CD4-positive, alpha-beta T cell (primary cell): ENCODE data around the gene SART1. TPM values are rescaled to one million over a fixed set of nuclear protein-coding genes. Genes with fewer than 3 reads are reported as not detected.
A peak's percentile ranks its signal among the peaks of the same experiment; 100 is the strongest.

Experiments
- ATAC-seq: fragments of 200-7000 bp; cut with Tn5 transposase; one replicate; pipeline ENCODE4 v1.10.0; 2022; ENCODE audit warnings: mild to moderate bottlenecking; ENCODE audit not compliant: poor library complexity
- CTCF ChIA-PET: fragments of 350-600 bp; sonication (Branson Sonifier 250); formaldehyde crosslinking; loops from one replicate; lab custom pipeline; 2021; ENCODE audit warnings: antibody characterized with exemption, inconsistent platforms; lab: Charles Lee
- POLR2A ChIA-PET: fragments of 350-600 bp; sonication (Branson Sonifier 250); formaldehyde crosslinking; loops from one replicate; lab custom pipeline; 2021; ENCODE audit warnings: antibody characterized with exemption, inconsistent platforms; lab: Charles Lee
- DNase-seq, 14 experiments: peaks; one replicate each; pipeline ENCODE4 v3.0.0-alpha.2; 2013 to 2020; ENCODE audit warnings: mixed read lengths in 2 of 14
- H3K27ac ChIP-seq, 2 donors: one replicate each; pipeline versions ENCODE4 v1.5.1 to v1.7.0; 2013; ENCODE audit warnings: low read length in 2 of 2, low read depth in 1 of 2, mild to moderate bottlenecking in 1 of 2
- H3K27me3 ChIP-seq, 2 experiments: 1 replicate in 1 of 2; 2 replicates in 1 of 2; pipeline versions ENCODE4 v1.6.1 to v1.7.0; 2013; ENCODE audit warnings: low read length in 2 of 2, control low read depth in 1 of 2, mild to moderate bottlenecking in 1 of 2, moderate library complexity in 1 of 2; ENCODE audit not compliant: insufficient read depth in 2 of 2, control insufficient read depth in 1 of 2
- H3K36me3 ChIP-seq: one replicate; pipeline ENCODE4 v1.6.1; 2013; ENCODE audit warnings: low read length, control low read depth; ENCODE audit not compliant: insufficient read depth
- H3K4me1 ChIP-seq: one replicate; pipeline ENCODE4 v1.6.1; 2013; ENCODE audit warnings: low read length, control low read depth; ENCODE audit not compliant: insufficient read depth
- H3K4me3 ChIP-seq: one replicate; pipeline ENCODE4 v1.5.1; 2013; ENCODE audit warnings: mild to moderate bottlenecking, low read length, moderate library complexity
- H3K9me3 ChIP-seq, 2 experiments: 1 replicate in 1 of 2; 2 replicates in 1 of 2; pipeline versions ENCODE4 v1.6.1 to v1.7.0; 2013; ENCODE audit warnings: low read length in 2 of 2, mild to moderate bottlenecking in 2 of 2, control low read depth in 1 of 2, moderate library complexity in 1 of 2; ENCODE audit not compliant: control insufficient read depth in 1 of 2, insufficient read depth in 1 of 2
- H3K27ac Mint-ChIP-seq: one replicate; pipeline ENCODE4 v1.8.0; 2020; ENCODE audit warnings: mixed read lengths
- H3K27me3 Mint-ChIP-seq: one replicate; pipeline ENCODE4 v1.8.0; 2021; ENCODE audit warnings: mixed read lengths
- H3K36me3 Mint-ChIP-seq: one replicate; pipeline ENCODE4 v1.8.0; 2021; ENCODE audit warnings: low read depth, mixed read lengths
- H3K4me1 Mint-ChIP-seq: one replicate; pipeline ENCODE4 v1.8.0; 2021; ENCODE audit warnings: low read depth, mixed read lengths
- H3K4me3 Mint-ChIP-seq: one replicate; pipeline ENCODE4 v1.8.0; 2020; ENCODE audit warnings: mild to moderate bottlenecking, mixed read lengths
- H3K9me3 Mint-ChIP-seq: one replicate; pipeline ENCODE4 v1.8.0; 2020; ENCODE audit warnings: mixed read lengths
- intact Hi-C, 2 experiments: fragments of 100-400 bp; cut with DNase I in 1 of 2; cut with micrococcal nuclease in 1 of 2; formaldehyde crosslinking; loops; one replicate each; pipeline versions ENCODE4 v1.15.1 to v1.9.0; 2023 to 2025; cut with DNase I, micrococcal nuclease
- polyA plus RNA-seq, 2 donors: library from polyadenylated mRNA; unstranded; fragments of 120-200 nt; gene quantifications; one replicate each; pipeline ENCODE4 v1.2.1, GENCODE V29; 2013
- total RNA-seq, 174 experiments: library from RNA in 2 of 174; stranded (reverse) in 2 of 174; gene quantifications; one replicate each; pipeline ENCODE4 v1.2.3 and lab custom pipeline; 2021 to 2026
- TF ChIP-seq, protein P1 (sequence below): fragments of 200-600 bp; IDR thresholded peaks from one replicate; pipeline ENCODE4 v1.8.0; 2022; ENCODE audit warnings: antibody characterized with exemption, mild to moderate bottlenecking

Gene SART1
- total RNA-seq (10 to 100 TPM; 78.6 to 80.2 TPM), total RNA-seq (lab: John Stamatoyannopoulos, UW) (74.2 to 182 (median 105) reads per million in 172 experiments)
- 55.6 TPM for polyA plus RNA-seq (2013, experiment 1 of 2)
- 69.8 TPM for polyA plus RNA-seq (2013, experiment 2 of 2)

DNA sequence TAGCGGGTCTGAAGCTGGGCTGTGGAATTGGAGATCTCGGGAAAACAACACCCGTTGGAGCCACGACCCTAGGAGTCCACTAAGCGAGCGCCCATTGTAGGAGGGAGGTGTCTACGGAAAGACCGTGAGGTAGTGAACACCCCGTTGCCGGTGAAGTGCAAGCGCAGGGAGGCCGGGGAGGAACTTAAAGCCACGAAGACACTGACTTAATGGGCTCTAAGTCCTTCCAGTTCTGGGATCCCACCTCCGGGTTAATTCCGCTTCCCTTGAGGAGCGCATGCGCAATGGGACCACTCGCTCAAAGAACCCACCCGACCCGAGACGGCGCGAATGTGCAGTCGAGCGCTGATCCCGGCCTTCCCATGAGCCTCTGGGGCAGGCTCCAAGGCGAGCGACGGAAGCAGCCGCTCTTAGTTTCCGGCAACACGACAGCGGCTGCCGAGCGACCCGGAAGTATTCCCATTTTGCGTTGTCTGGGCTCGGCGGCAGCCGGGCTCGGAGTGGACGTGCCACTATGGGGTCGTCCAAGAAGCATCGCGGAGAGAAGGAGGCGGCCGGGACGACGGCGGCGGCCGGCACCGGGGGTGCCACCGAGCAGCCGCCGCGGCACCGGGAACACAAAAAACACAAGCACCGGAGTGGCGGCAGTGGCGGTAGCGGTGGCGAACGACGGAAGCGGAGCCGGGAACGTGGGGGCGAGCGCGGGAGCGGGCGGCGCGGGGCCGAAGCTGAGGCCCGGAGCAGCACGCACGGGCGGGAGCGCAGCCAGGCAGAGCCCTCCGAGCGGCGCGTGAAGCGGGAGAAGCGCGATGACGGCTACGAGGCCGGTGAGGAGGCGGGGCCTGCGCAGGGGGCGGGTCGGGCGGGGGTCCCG, at the start of gene SART1:
Gene SART1, plus strand, starts transcription at position 468 of the 874 bp plus-strand sequence. Its CDS starts 47 bp downstream, at position 515.
- Mint-ChIP-seq H3K36me3 (peaks cover 51% of the 10 kb centered on the region), H3K27ac (peak within 1 kb of the TSS; percentile 96), H3K27me3 (no peaks in the 10 kb centered on the region), H3K4me3 (peak within 1 kb of the TSS; percentile 99), H3K4me1 (peaks cover 53% of the 10 kb centered on the region), H3K9me3 (no peaks in the 10 kb centered on the region)
- Histone ChIP-seq H3K27me3 (no peaks in the 10 kb centered on the region), H3K4me3 (peak within 1 kb of the TSS; percentile 92), H3K4me1 (peaks cover 52% of the 10 kb centered on the region), H3K27ac (peak within 1 kb of the TSS; percentile 93 to 95), H3K36me3 (peaks cover 29% of the 10 kb centered on the region), H3K9me3 (no peaks in the 10 kb centered on the region)
- ATAC-seq (peak; percentile 90), DNase-seq (peak; percentile 89 to 99 (median 94))
- TF ChIP-seq, protein P1, sequence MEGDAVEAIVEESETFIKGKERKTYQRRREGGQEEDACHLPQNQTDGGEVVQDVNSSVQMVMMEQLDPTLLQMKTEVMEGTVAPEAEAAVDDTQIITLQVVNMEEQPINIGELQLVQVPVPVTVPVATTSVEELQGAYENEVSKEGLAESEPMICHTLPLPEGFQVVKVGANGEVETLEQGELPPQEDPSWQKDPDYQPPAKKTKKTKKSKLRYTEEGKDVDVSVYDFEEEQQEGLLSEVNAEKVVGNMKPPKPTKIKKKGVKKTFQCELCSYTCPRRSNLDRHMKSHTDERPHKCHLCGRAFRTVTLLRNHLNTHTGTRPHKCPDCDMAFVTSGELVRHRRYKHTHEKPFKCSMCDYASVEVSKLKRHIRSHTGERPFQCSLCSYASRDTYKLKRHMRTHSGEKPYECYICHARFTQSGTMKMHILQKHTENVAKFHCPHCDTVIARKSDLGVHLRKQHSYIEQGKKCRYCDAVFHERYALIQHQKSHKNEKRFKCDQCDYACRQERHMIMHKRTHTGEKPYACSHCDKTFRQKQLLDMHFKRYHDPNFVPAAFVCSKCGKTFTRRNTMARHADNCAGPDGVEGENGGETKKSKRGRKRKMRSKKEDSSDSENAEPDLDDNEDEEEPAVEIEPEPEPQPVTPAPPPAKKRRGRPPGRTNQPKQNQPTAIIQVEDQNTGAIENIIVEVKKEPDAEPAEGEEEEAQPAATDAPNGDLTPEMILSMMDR = no peak
- ChIA-PET CTCF (interaction anchor here (1.1 to 2.1 kb wide), 2 partner anchors 73 to 77 kb away, joined by 3 to 9 read pairs; partner anchors contain the start of gene FIBP), POLR2A (interaction anchor here (1.1 to 4.9 kb wide), 9 partner anchors 9 to 101 kb away, joined by 3 to 44 read pairs (median 6); partner anchors contain the start of genes BANF1, C11orf68, CCDC85B and DRAP1)
- intact Hi-C loops = loop anchor here (1.0 to 2.0 kb wide), 7 partner anchors 33 to 103 kb away; partner anchors contain the start of genes BANF1 (in 2 of the 2), C11orf68 (in 2 of the 2), DRAP1 (in 2 of the 2) and EIF1AD (in 2 of the 2)

- peaks cover 7% of the 10 kb centered on the region for H3K27me3 Mint-ChIP-seq
- H3K36me3 ChIP-seq = peaks cover 15% of the 10 kb centered on the region
- ATAC-seq (no peak), DNase-seq (peak in 2 of 14 experiments; percentile 28 to 50)
- no peaks in the 10 kb centered on the region for H3K9me3 ChIP-seq
- H3K27me3 ChIP-seq = no peaks in the 10 kb centered on the region
- no peak overlapping the region for H3K27ac Mint-ChIP-seq
- H3K4me1 ChIP-seq = peaks cover 28% of the 10 kb centered on the region
- H3K4me3 ChIP-seq = no peak overlapping the region
- no peaks in the 10 kb centered on the region for H3K9me3 Mint-ChIP-seq
- H3K4me3 Mint-ChIP-seq = no peak overlapping the region
- H3K27ac ChIP-seq = no peak overlapping the region
- ChIA-PET POLR2A (interaction anchor here (1.0 to 4.8 kb wide), 2 partner anchors 12 to 23 kb away, joined by 3 to 28 read pairs; partner anchors contain the start of genes CCDC85B and FIBP), CTCF (interaction anchor here (1.8 kb wide), 1 partner anchor 25 kb away, joined by 3 read pairs; the partner anchor contains the start of gene FIBP)
- intact Hi-C loops = no loop called here
- H3K36me3 Mint-ChIP-seq = peaks cover 12% of the 10 kb centered on the region
- H3K4me1 Mint-ChIP-seq = peaks cover 31% of the 10 kb centered on the region
- TF ChIP-seq, protein P1 = no peak
These were observed 48.7 kb upstream of the SART1 start for GRCh38 chr11:65912845-65913244.

GRCh38 chr11:65915101-65915820, 46.3 kb upstream of the SART1 start:
- CTCF ChIA-PET = interaction anchor here (0.8 kb wide), 1 partner anchor 24 kb away, joined by 3 read pairs; the partner anchor contains the start of gene CCDC85B
- H3K9me3 ChIP-seq = no peaks in the 10 kb centered on the region
- no peak for DNase-seq
- H3K36me3 ChIP-seq = peaks cover 16% of the 10 kb centered on the region
- no peak overlapping the region for H3K27ac ChIP-seq
- H3K4me3 ChIP-seq = no peak overlapping the region
- peaks cover 37% of the 10 kb centered on the region for H3K4me1 ChIP-seq
- no peaks in the 10 kb centered on the region for H3K27me3 ChIP-seq
- peaks cover 25% of the 10 kb centered on the region for H3K36me3 Mint-ChIP-seq
- no peaks in the 10 kb centered on the region for H3K9me3 Mint-ChIP-seq
- no peaks in the 10 kb centered on the region for H3K27me3 Mint-ChIP-seq
- no peak for ATAC-seq
- H3K27ac Mint-ChIP-seq = peak overlapping the region; percentile 75
- H3K4me3 Mint-ChIP-seq = peak overlapping the region; percentile 69
- intact Hi-C loops = loop anchor here in 1 of 2 experiments (5.0 kb wide), 1 partner anchor 137 kb away; the partner anchor contains the start of gene SF3B2
- POLR2A ChIA-PET = interaction anchor here (0.6 to 2.4 kb wide), 4 partner anchors 9 to 201 kb away, joined by 3 to 13 read pairs (median 3); partner anchors contain the start of genes CCDC85B and SART1
- peaks cover 31% of the 10 kb centered on the region for H3K4me1 Mint-ChIP-seq
- TF ChIP-seq, protein P1 = no peak
